Astrocyte (in vitro differentiated cells and primary cell): ENCODE results near the gene INPP5B.

Experiments used
- CTCF ChIP-seq: IDR thresholded peaks from 2 replicates; pipeline ENCODE4 v1.5.1; 2011; ENCODE audit warnings: low read depth, mild to moderate bottlenecking, inconsistent platforms, low read length, moderate library complexity; ENCODE audit not compliant: insufficient read depth
- EZH2 ChIP-seq: IDR thresholded peaks from 2 replicates; pipeline ENCODE4 v1.6.1; 2012; ENCODE audit warnings: mild to moderate bottlenecking, low read length, inconsistent platforms; ENCODE audit not compliant: insufficient read depth

- TF ChIP-seq CTCF (no peak), EZH2 (no peak)
Observed at GRCh38 chr1:37845786-37846185, 101.1 kb downstream of the INPP5B start.
